OCI-LY7 (cell line): ENCODE results near the gene PTPRM. TPM values are rescaled to one million over a fixed set of nuclear protein-coding genes. Genes with fewer than 3 reads are reported as not detected.

Source experiments
- BruUV-seq: library from RNA; stranded (reverse); fragments of 400-500 nt; replicated peaks from 2 replicates; lab custom pipeline; 2021; lab: Mats Ljungman, UMichigan
- CTCF ChIA-PET: fragments of 300-600 bp; sonication (Branson Sonifier 250); formaldehyde crosslinking; loops from one replicate; lab custom pipeline; 2022; ENCODE audit warnings: antibody characterized with exemption; ENCODE audit not compliant: unreplicated experiment; lab: Charles Lee
- POLR2A ChIA-PET: fragments of 300-600 bp; sonication (Branson Sonifier 250); formaldehyde crosslinking; loops from one replicate; lab custom pipeline; 2022; ENCODE audit warnings: antibody characterized with exemption; lab: Charles Lee
- DNase-seq: peaks from one replicate; pipeline ENCODE4 v3.0.0-alpha.2; 2015; ENCODE audit warnings: low spot score
- H2AFZ ChIP-seq: fragments of 200-600 bp; sonication (generic), shearing (Covaris generic); 2 replicates; pipeline ENCODE4 v1.6.1; 2014; ENCODE audit warnings: mild to moderate bottlenecking, antibody characterized with exemption, low read length, moderate library complexity
- H3K27ac ChIP-seq: fragments of 200-600 bp; sonication (generic); 2 replicates; pipeline ENCODE4 v1.5.1; 2014; ENCODE audit warnings: mixed run types, low read depth, mild to moderate bottlenecking, moderate library complexity, low read length, inconsistent platforms; ENCODE audit not compliant: poor library complexity, severe bottlenecking
- H3K36me3 ChIP-seq: fragments of 200-600 bp; sonication (generic); 2 replicates; pipeline ENCODE4 v1.6.1; 2014; ENCODE audit warnings: mild to moderate bottlenecking, antibody characterized with exemption, low read length, moderate library complexity, mixed read lengths; ENCODE audit not compliant: insufficient read depth
- H3K4me1 ChIP-seq: fragments of 200-600 bp; sonication (generic); 2 replicates; pipeline ENCODE4 v1.5.1; 2014; ENCODE audit warnings: mild to moderate bottlenecking, low read length; ENCODE audit not compliant: insufficient read depth, poor library complexity, severe bottlenecking
- H3K4me2 ChIP-seq: fragments of 200-600 bp; sonication (generic); 2 replicates; pipeline ENCODE4 v1.6.1; 2014; ENCODE audit warnings: mild to moderate bottlenecking, low read length
- H3K4me3 ChIP-seq: fragments of 200-600 bp; sonication (generic); 2 replicates; pipeline ENCODE4 v1.5.1; 2014; ENCODE audit warnings: mild to moderate bottlenecking, low read depth, low read length; ENCODE audit not compliant: poor library complexity, severe bottlenecking
- H3K79me2 ChIP-seq: fragments of 200-600 bp; sonication (generic); 2 replicates; pipeline ENCODE4 v1.6.1; 2016; ENCODE audit warnings: low read depth, mild to moderate bottlenecking, low read length, moderate library complexity, mixed read lengths; ENCODE audit not compliant: insufficient read depth
- H3K9me2 ChIP-seq: fragments of 200-600 bp; sonication (generic); 2 replicates; pipeline ENCODE4 v1.6.1; 2016; ENCODE audit warnings: mild to moderate bottlenecking, low read length, mixed read lengths; ENCODE audit not compliant: insufficient read depth
- H3K9me3 ChIP-seq: fragments of 200-600 bp; sonication (generic); 2 replicates; pipeline ENCODE4 v1.6.1; 2014; ENCODE audit warnings: mild to moderate bottlenecking, mixed run types, low read length, mixed read lengths
- H4K20me1 ChIP-seq: fragments of 200-600 bp; sonication (generic); 2 replicates; pipeline ENCODE4 v1.6.1; 2014; ENCODE audit warnings: mild to moderate bottlenecking, antibody characterized with exemption, low read length, moderate library complexity, mixed read lengths; ENCODE audit not compliant: insufficient read depth
- CTCF ChIP-seq: fragments of 200-600 bp; sonication (generic); conservative IDR thresholded peaks from 2 replicates; pipeline ENCODE4 v1.5.1; 2014; ENCODE audit warnings: mild to moderate bottlenecking, antibody characterized with exemption, low read length, moderate library complexity, mixed read lengths
- EZH2phosphoT487 ChIP-seq: fragments of 200-600 bp; sonication (generic); IDR thresholded peaks from 2 replicates; pipeline ENCODE4 v1.6.1; 2018; ENCODE audit warnings: low read depth, borderline replicate concordance, mild to moderate bottlenecking, mixed run types, antibody characterized with exemption, low read length, moderate library complexity, mixed read lengths
- intact Hi-C: fragments of 100-400 bp; cut with micrococcal nuclease; formaldehyde crosslinking; loops from one replicate; pipeline ENCODE4 v1.10.0; 2022; ENCODE audit not compliant: unreplicated experiment
- total RNA-seq, 2 experiments: library from RNA; depleted of rRNA in 1 of 2; stranded (reverse); fragments of >200 nt in 1 of 2; shearing (Covaris generic) in 1 of 2; gene quantifications; 2 replicates each; pipeline ENCODE4 v1.2.3, GENCODE V29; 2014 to 2022

The PTPRM gene
- total RNA-seq, 2 experiments from 2014 or later, result not detected

DNA sequence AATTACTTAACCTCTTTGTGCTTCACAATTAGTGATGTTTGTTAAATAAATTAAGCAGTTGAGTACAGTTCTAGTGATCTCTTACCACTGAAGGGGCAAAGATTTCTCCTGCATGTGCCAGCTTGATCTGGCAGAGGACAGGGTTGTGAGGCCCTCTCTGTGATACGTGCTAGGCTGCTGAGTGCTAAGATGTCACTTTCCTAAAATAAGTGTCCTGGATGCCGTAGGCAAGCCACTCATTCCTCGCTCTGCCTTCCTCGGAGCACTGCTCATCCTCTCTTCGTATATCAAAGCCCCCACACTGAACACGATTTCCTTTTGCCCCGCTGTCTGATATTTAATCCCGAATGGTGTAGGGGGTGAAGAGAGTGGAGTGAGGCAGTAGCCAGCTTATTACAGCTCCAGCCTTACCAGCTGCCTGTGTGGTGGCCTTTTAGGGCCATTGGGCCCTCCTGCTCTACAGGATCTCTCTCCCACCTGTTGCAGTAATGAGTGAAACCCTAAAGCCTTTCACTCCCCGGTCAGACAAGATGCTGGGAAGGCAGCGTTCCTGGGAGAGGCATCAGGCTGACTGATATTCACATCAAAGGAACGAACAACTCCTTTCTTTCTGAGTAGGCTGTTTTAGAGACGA is 40.5 kb downstream of the PTPRM start:
- DNase-seq, result no peak
- POLR2A ChIA-PET, result no interaction called here
- Histone ChIP-seq H2AFZ (no peak overlapping the region), H3K9me3 (no peaks in the 10 kb centered on the region), H3K9me2 (no peaks in the 10 kb centered on the region), H3K4me3 (no peak overlapping the region), H4K20me1 (no peaks in the 10 kb centered on the region), H3K4me2 (no peak overlapping the region), H3K4me1 (no peaks in the 10 kb centered on the region), H3K79me2 (no peaks in the 10 kb centered on the region), H3K36me3 (no peaks in the 10 kb centered on the region), H3K27ac (no peak overlapping the region)
- CTCF ChIA-PET, result no interaction called here
- intact Hi-C loops, result loop anchor here (10.0 kb wide), 1 partner anchor 57 kb away; no protein-coding TSS in a partner anchor
- BruUV-seq, result no TSS peak
- TF ChIP-seq CTCF (no peak), EZH2phosphoT487 (no peak)

GRCh38 chr18:7608174-7608550 is 41.0 kb downstream of the PTPRM start:
- Histone ChIP-seq H4K20me1 (no peaks in the 10 kb centered on the region), H3K9me3 (no peaks in the 10 kb centered on the region), H2AFZ (no peak overlapping the region), H3K4me1 (no peaks in the 10 kb centered on the region), H3K27ac (no peak overlapping the region), H3K79me2 (no peaks in the 10 kb centered on the region), H3K36me3 (no peaks in the 10 kb centered on the region), H3K4me3 (no peak overlapping the region), H3K9me2 (no peaks in the 10 kb centered on the region), H3K4me2 (no peak overlapping the region)
- CTCF ChIA-PET, result no interaction called here
- TF ChIP-seq EZH2phosphoT487 (no peak), CTCF (no peak)
- intact Hi-C loops, result loop anchor here (10.0 kb wide), 1 partner anchor 57 kb away; no protein-coding TSS in a partner anchor
- POLR2A ChIA-PET, result interaction anchor here (1.3 kb wide), 1 partner anchor 13 kb away, joined by 4 read pairs; no protein-coding TSS in a partner anchor
- DNase-seq, result no peak
- BruUV-seq, result no TSS peak

- Histone ChIP-seq H2AFZ (no peak overlapping the region), H3K4me3 (no peak overlapping the region), H4K20me1 (no peaks in the 10 kb centered on the region), H3K4me2 (no peak overlapping the region), H3K36me3 (no peaks in the 10 kb centered on the region), H3K4me1 (no peaks in the 10 kb centered on the region), H3K9me3 (no peaks in the 10 kb centered on the region), H3K79me2 (no peaks in the 10 kb centered on the region), H3K27ac (no peak overlapping the region), H3K9me2 (no peaks in the 10 kb centered on the region)
- DNase-seq, result no peak
- BruUV-seq, result no TSS peak
- TF ChIP-seq CTCF (no peak), EZH2phosphoT487 (no peak)
- ChIA-PET POLR2A (interaction anchor here (1.3 kb wide), 1 partner anchor 12 kb away, joined by 4 read pairs; no protein-coding TSS in a partner anchor), CTCF (no interaction called here)
- intact Hi-C loops, result loop anchor here (10.0 kb wide), 1 partner anchor 56 kb away; no protein-coding TSS in a partner anchor
Observed at GRCh38 chr18:7608781-7609201, 41.7 kb downstream of the PTPRM start.
